HepG2 (cell line): ENCODE results near the gene RNF17. TPM values are rescaled to one million over a fixed set of nuclear protein-coding genes. Genes with fewer than 3 reads are reported as not detected.

Source experiments
- ATAC-seq: fragments of 200-7000 bp; cut with Tn5 transposase; 3 replicates; pipeline ENCODE4 v1.9.1; 2020; ENCODE audit warnings: mild to moderate bottlenecking, moderate library complexity
- BruUV-seq: library from RNA; stranded (reverse); fragments of 400-500 nt; replicated peaks from 2 replicates; lab custom pipeline; 2021; lab: Mats Ljungman, UMichigan
- CTCF ChIA-PET: fragments of 300-600 bp; formaldehyde crosslinking; extraction: SDS; loops from one replicate; lab custom pipeline; 2021; ENCODE audit warnings: low total read pairs, inconsistent platforms, low intra/inter-chr PET ratio; lab: Yijun Ruan, JAX
- POLR2A ChIA-PET: fragments of 350-600 bp; sonication (Branson Sonifier 250); formaldehyde crosslinking; loops from one replicate; lab custom pipeline; 2020; ENCODE audit warnings: antibody characterized with exemption, inconsistent platforms; lab: Yijun Ruan, JAX
- DNase-seq: peaks from one replicate; pipeline ENCODE4 v3.0.0-alpha.2; 2015; ENCODE audit warnings: low spot score
- FAIRE-seq: peaks from 3 replicates; lab custom pipeline; 2011; peaks lifted over from hg19 to GRCh38; lab: Jason Lieb, UNC
- H2AFZ ChIP-seq: one replicate; pipeline ENCODE4 v1.6.1; 2011; ENCODE audit warnings: low read length, inconsistent platforms
- H3K27ac ChIP-seq: fragments of 300-600 bp; 3 replicates; pipeline ENCODE4 v1.8.0; 2011; ENCODE audit warnings: mixed run types, mild to moderate bottlenecking, mixed read lengths, low read length, inconsistent platforms; ENCODE audit not compliant: insufficient read depth; ENCODE audit errors: extremely low read length
- H3K27me3 ChIP-seq, 2 experiments: fragments of 200-600 bp in 1 of 2; 2 replicates in 1 of 2; 3 replicates in 1 of 2; pipeline versions ENCODE4 v1.6.0 to v1.8.0; 2011; ENCODE audit warnings: low read length in 2 of 2, mild to moderate bottlenecking in 2 of 2, moderate library complexity in 2 of 2, inconsistent platforms in 1 of 2; ENCODE audit not compliant: insufficient read depth in 2 of 2, control insufficient read depth in 1 of 2
- H3K36me3 ChIP-seq, 2 experiments: fragments of 200-600 bp in 1 of 2; replicated peaks in 1 of 2; 2 replicates in 1 of 2; 3 replicates in 1 of 2; pipeline versions ENCODE4 v1.5.1 to v1.8.0; 2011; ENCODE audit warnings: low read length in 2 of 2, inconsistent platforms in 1 of 2; ENCODE audit not compliant: insufficient read depth in 2 of 2, control insufficient read depth in 1 of 2
- H3K4me1 ChIP-seq: 2 replicates; pipeline ENCODE4 v1.5.1; 2012; ENCODE audit warnings: low read length, inconsistent platforms; ENCODE audit not compliant: insufficient read depth
- H3K4me2 ChIP-seq: 2 replicates; pipeline ENCODE4 v1.6.0; 2011; ENCODE audit warnings: low read depth, low read length, inconsistent platforms
- H3K4me3 ChIP-seq, 3 experiments: fragments of 200-600 bp in 1 of 3; sonication (generic), shearing (Covaris generic) in 1 of 3; replicated peaks in 1 of 3; 2 replicates each; pipeline ENCODE4 v1.5.1; 2011 to 2016; ENCODE audit warnings: low read length in 3 of 3, inconsistent platforms in 2 of 3, low read depth in 2 of 3, mild to moderate bottlenecking in 2 of 3, control low read depth in 1 of 3, mixed read lengths in 1 of 3; ENCODE audit not compliant: insufficient read depth in 1 of 3
- H3K79me2 ChIP-seq: one replicate; pipeline ENCODE4 v1.6.1; 2011; ENCODE audit warnings: low read length, inconsistent platforms; ENCODE audit not compliant: insufficient read depth
- H3K9ac ChIP-seq: 2 replicates; pipeline ENCODE4 v1.6.0; 2011; ENCODE audit warnings: mild to moderate bottlenecking, low read depth, low read length, inconsistent platforms; ENCODE audit not compliant: insufficient read depth
- H3K9me3 ChIP-seq: 2 replicates; pipeline ENCODE4 v1.5.1; 2012; ENCODE audit warnings: mild to moderate bottlenecking, low read length
- H4K20me1 ChIP-seq: 2 replicates; pipeline ENCODE4 v1.6.0; 2011; ENCODE audit warnings: inconsistent platforms, mild to moderate bottlenecking, low read length, moderate library complexity; ENCODE audit not compliant: insufficient read depth
- CBFB ChIP-seq: sonication (generic); formaldehyde crosslinking; IDR thresholded peaks from 2 replicates; pipeline ENCODE4 v1.4.0; 2020; ENCODE audit warnings: missing genetic modification reagents
- DRAP1 ChIP-seq: IDR thresholded peaks from 2 replicates; pipeline ENCODE4 v1.6.1; 2016; ENCODE audit warnings: missing genetic modification reagents, missing compliant biosample characterization
- KDM5A ChIP-seq: fragments of 200-600 bp; sonication (generic); IDR thresholded peaks from 2 replicates; pipeline ENCODE4 v1.7.0; 2018; ENCODE audit warnings: antibody characterized with exemption, mild to moderate bottlenecking, low read length, borderline replicate concordance
- POLR2AphosphoS2 ChIP-seq: IDR thresholded peaks from 2 replicates; pipeline ENCODE4 v1.6.1; 2011; ENCODE audit warnings: low read depth, low read length, improper control_type of control experiment
- SIX4 ChIP-seq: sonication (generic); formaldehyde crosslinking; IDR thresholded peaks from 2 replicates; pipeline ENCODE4 v1.4.0; 2020; ENCODE audit warnings: missing genetic modification reagents
- SNRNP70 ChIP-seq: fragments of 200-400 bp; formaldehyde crosslinking; IDR thresholded peaks from 2 replicates; pipeline ENCODE4 v1.6.1; 2017; ENCODE audit warnings: mild to moderate bottlenecking, low read depth, low read length, moderate library complexity
- SP5 ChIP-seq: IDR thresholded peaks from 2 replicates; pipeline ENCODE4 v1.6.1; 2016; ENCODE audit warnings: low read depth, borderline replicate concordance
- ZNF224 ChIP-seq: sonication (generic); formaldehyde crosslinking; IDR thresholded peaks from 2 replicates; pipeline ENCODE4 v1.5.0; 2020; ENCODE audit warnings: mild to moderate bottlenecking, missing genetic modification reagents
- ZNF326 ChIP-seq: sonication (generic); formaldehyde crosslinking; IDR thresholded peaks from 2 replicates; pipeline ENCODE4 v1.4.0; 2020; ENCODE audit warnings: missing genetic modification reagents, borderline replicate concordance
- ZNF737 ChIP-seq: sonication (generic); formaldehyde crosslinking; IDR thresholded peaks from 2 replicates; pipeline ENCODE4 v1.5.0; 2020; ENCODE audit warnings: missing genetic modification reagents, mild to moderate bottlenecking, borderline replicate concordance
- WGBS: methylation state at CpG from one replicate; pipeline ENCODE4 v1.1.6; 2017; ENCODE audit warnings: low lambda C conversion rate; 5-methylcytosine and 5-hydroxymethylcytosine counted together
- in situ Hi-C: cut with HindIII; loops from 2 replicates; pipeline ENCODE4 v1.10.0; 2017; ENCODE audit warnings: low pct_unique_long_range_greater_than_20kb; ENCODE audit not compliant: extremely low pct_ligation_motif_present
- intact Hi-C: fragments of 100-400 bp; cut with micrococcal nuclease; formaldehyde crosslinking; loops from one replicate; pipeline ENCODE4 v1.10.0; 2022; ENCODE audit not compliant: unreplicated experiment
- polyA plus RNA-seq, 8 experiments: library from polyadenylated mRNA; depleted of rRNA in 3 of 8; stranded (reverse) in 7 of 8; unstranded in 1 of 8; fragments of >200 nt; fragmentation: Illumina TruSeq in 4 of 8; extraction: Trizol in 4 of 8; gene quantifications; 2 replicates each; pipeline versions ENCODE4 v1.2.1 to v1.2.3, GENCODE V29; 2011 to 2016; ENCODE audit warnings: low read depth in 4 of 8, missing spikeins in 1 of 8, mixed read lengths in 1 of 8; ENCODE audit not compliant: insufficient read depth in 1 of 8
- total RNA-seq, 5 experiments: library from RNA; depleted of rRNA; stranded (reverse); fragments of >200 nt; fragmentation: Illumina TruSeq; extraction: Trizol; gene quantifications; 2 replicates each; pipeline ENCODE4 v1.2.3, GENCODE V29; 2016; ENCODE audit warnings: low read depth in 1 of 5
- TF ChIP-seq, protein P1 (sequence below): sonication (generic); formaldehyde crosslinking; IDR thresholded peaks from 2 replicates; pipeline ENCODE4 v1.5.1; 2020; ENCODE audit warnings: missing genetic modification reagents, mild to moderate bottlenecking, borderline replicate concordance

RNF17 gene
- total and polyA plus RNA-seq, 2 of the 13 experiments (the other 11 are each of a cell fraction or from before 2014, with no cell fraction given) = not detected

DNA sequence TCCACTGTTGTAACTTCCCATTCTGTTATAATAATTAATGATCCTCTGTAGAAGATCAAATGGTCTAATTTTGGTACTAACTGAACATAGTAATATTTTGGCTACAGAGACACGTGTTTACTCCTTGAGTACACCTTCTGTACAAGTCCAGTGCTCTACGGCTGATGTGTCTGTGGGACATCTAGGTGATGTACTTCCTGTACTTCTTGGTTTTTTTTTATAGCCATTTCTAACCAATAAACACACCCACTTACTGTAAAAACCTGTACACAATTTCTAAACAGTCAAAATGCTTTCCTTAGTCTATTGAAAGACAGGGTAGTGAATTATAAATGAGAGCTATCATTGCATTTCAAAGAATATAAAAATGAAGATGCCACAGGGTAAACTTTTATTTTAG, 118.7 kb downstream of the RNF17 start (continued):
- no peak for TF ChIP-seq SNRNP70

- Histone ChIP-seq H3K4me2 (no peak overlapping the region), H3K27ac (no peak overlapping the region), H3K79me2 (no peaks in the 10 kb centered on the region)
- in situ Hi-C loops = no loop called here
- TF ChIP-seq ZNF224 (CRISPR knock-in tag) (no peak), ZNF326 (CRISPR knock-in tag) (no peak), ZNF737 (CRISPR knock-in tag) (no peak), DRAP1 (CRISPR knock-in tag) (no peak), POLR2AphosphoS2 (no peak), CBFB (CRISPR knock-in tag) (no peak), SP5 (CRISPR knock-in tag) (no peak), SIX4 (CRISPR knock-in tag) (no peak), KDM5A (no peak)
- TF ChIP-seq, protein P1, sequence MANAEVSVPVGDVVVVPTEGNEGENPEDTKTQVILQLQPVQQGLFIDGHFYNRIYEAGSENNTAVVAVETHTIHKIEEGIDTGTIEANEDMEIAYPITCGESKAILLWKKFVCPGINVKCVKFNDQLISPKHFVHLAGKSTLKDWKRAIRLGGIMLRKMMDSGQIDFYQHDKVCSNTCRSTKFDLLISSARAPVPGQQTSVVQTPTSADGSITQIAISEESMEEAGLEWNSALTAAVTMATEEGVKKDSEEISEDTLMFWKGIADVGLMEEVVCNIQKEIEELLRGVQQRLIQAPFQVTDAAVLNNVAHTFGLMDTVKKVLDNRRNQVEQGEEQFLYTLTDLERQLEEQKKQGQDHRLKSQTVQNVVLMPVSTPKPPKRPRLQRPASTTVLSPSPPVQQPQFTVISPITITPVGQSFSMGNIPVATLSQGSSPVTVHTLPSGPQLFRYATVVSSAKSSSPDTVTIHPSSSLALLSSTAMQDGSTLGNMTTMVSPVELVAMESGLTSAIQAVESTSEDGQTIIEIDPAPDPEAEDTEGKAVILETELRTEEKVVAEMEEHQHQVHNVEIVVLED (CRISPR knock-in tag) = no peak
- TF ChIP-seq, all 625 proteins: peak for 0
- no peak overlapping the region for H2AFZ ChIP-seq
- POLR2A ChIA-PET = no interaction called here
- ATAC-seq (no peak), FAIRE-seq (no peak), DNase-seq (no peak)
- no peaks in the 10 kb centered on the region for H3K4me1 ChIP-seq
- WGBS = 98% methylated on average over 6 of the region's 6 CpGs
- no peaks in the 10 kb centered on the region for H3K27me3 ChIP-seq
- no peaks in the 10 kb centered on the region for H4K20me1 ChIP-seq
- no peak overlapping the region for H3K9ac ChIP-seq
- H3K36me3 ChIP-seq = peaks cover 13 to 48% of the 10 kb centered on the region in 2 experiments; a peak in 4 of 5 replicates
- H3K9me3 ChIP-seq = no peaks in the 10 kb centered on the region
- no TSS peak for BruUV-seq
- CTCF ChIA-PET = no interaction called here
- intact Hi-C loops = no loop called here
- no peak overlapping the region for H3K4me3 ChIP-seq
These were observed 123.8 kb downstream of the RNF17 start for GRCh38 chr13:24887759-24888158.
